ENCODE data around the gene OSBPL8. TPM values are rescaled to one million over a fixed set of nuclear protein-coding genes. Genes with fewer than 3 reads are reported as not detected.

OSBPL8 gene
- total and polyA plus RNA-seq, 2 experiments from 2014 or later = 78.0 to 124 TPM

- Histone ChIP-seq H3K4me1 (ENCODE audit: insufficient read depth) (peaks cover 50% of the 10 kb centered on the region), H3K79me2 (replicated peaks; ENCODE audit: insufficient read depth) (peaks cover 98% of the 10 kb centered on the region)
- TF ChIP-seq ZNF462 (CRISPR knock-in tag; IDR thresholded peaks at IDR 0.05) (no peak), POLR2AphosphoS5 (IDR thresholded peaks at IDR 0.05; ENCODE audit: low read depth) (no peak), ZNF331 (CRISPR knock-in tag; IDR thresholded peaks at IDR 0.05; ENCODE audit: low read depth) (no peak), ZNF114 (CRISPR knock-in tag; IDR thresholded peaks at IDR 0.05) (no peak), EZH2phosphoT487 (IDR thresholded peaks at IDR 0.05; ENCODE audit: unreplicated experiment) (no peak), STAT1 (IDR thresholded peaks at IDR 0.05; ENCODE audit: unreplicated experiment) (no peak), CREB1 (CRISPR knock-in tag; IDR thresholded peaks at IDR 0.05; ENCODE audit: low read depth) (no peak), EZH2 (IDR thresholded peaks at IDR 0.05; ENCODE audit: low read depth, unreplicated experiment) (no peak), NANOG (IDR thresholded peaks at IDR 0.05; ENCODE audit: borderline replicate concordance) (no peak), REST (IDR thresholded peaks at IDR 0.05; ENCODE audit: unreplicated experiment) (no peak), JUNB (IDR thresholded peaks at IDR 0.05; ENCODE audit: unreplicated experiment) (no peak)
- TF ChIP-seq, protein P1, sequence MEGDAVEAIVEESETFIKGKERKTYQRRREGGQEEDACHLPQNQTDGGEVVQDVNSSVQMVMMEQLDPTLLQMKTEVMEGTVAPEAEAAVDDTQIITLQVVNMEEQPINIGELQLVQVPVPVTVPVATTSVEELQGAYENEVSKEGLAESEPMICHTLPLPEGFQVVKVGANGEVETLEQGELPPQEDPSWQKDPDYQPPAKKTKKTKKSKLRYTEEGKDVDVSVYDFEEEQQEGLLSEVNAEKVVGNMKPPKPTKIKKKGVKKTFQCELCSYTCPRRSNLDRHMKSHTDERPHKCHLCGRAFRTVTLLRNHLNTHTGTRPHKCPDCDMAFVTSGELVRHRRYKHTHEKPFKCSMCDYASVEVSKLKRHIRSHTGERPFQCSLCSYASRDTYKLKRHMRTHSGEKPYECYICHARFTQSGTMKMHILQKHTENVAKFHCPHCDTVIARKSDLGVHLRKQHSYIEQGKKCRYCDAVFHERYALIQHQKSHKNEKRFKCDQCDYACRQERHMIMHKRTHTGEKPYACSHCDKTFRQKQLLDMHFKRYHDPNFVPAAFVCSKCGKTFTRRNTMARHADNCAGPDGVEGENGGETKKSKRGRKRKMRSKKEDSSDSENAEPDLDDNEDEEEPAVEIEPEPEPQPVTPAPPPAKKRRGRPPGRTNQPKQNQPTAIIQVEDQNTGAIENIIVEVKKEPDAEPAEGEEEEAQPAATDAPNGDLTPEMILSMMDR (conservative IDR thresholded peaks at IDR 0.05; ENCODE audit: low read depth in 2 of 2) = no peak
- TF ChIP-seq, protein P2, sequence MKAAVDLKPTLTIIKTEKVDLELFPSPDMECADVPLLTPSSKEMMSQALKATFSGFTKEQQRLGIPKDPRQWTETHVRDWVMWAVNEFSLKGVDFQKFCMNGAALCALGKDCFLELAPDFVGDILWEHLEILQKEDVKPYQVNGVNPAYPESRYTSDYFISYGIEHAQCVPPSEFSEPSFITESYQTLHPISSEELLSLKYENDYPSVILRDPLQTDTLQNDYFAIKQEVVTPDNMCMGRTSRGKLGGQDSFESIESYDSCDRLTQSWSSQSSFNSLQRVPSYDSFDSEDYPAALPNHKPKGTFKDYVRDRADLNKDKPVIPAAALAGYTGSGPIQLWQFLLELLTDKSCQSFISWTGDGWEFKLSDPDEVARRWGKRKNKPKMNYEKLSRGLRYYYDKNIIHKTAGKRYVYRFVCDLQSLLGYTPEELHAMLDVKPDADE (IDR thresholded peaks at IDR 0.05) = no peak
Observed at GRCh38 chr12:76551482-76551888, 8.1 kb downstream of the OSBPL8 start.

More at GRCh38 chr12:76551482-76551888, 8.1 kb downstream of the OSBPL8 start:
- Mint-ChIP-seq H3K4me1 (peaks cover 68% of the 10 kb centered on the region), H3K27ac (no peak overlapping the region), H3K9me3 (no peaks in the 10 kb centered on the region), H3K27me3 (ENCODE audit: insufficient read depth, low read depth, poor library complexity) (no peaks in the 10 kb centered on the region), H3K36me3 (ENCODE audit: low read depth) (no peaks in the 10 kb centered on the region), H3K4me3 (no peak overlapping the region)
- Histone ChIP-seq H3K9me2 (ENCODE audit: insufficient read depth) (no peaks in the 10 kb centered on the region), H3K27ac (ENCODE audit: low read depth) (no peak overlapping the region), H3K4me3 (no peak overlapping the region), H3F3A (replicated peaks; ENCODE audit: low read depth) (no peaks in the 10 kb centered on the region), H4K20me1 (replicated peaks; ENCODE audit: insufficient read depth) (peaks cover 3% of the 10 kb centered on the region; the same call in 1 of the 2 replicates), H3K27me3 (ENCODE audit: insufficient read depth) (no peaks in the 10 kb centered on the region), H3K36me3 (ENCODE audit: insufficient read depth) (no peaks in the 10 kb centered on the region), H2AFZ (no peak overlapping the region), H3K4me2 (no peak overlapping the region)
- ATAC-seq (peak; percentile 41), DNase-seq (ENCODE audit: low spot score) (no peak)

All from GM23338 (cell line).